Activated naive CD4-positive, alpha-beta T cell (primary cell): ENCODE results near the gene PLP1.

Experiments used
- DNase-seq, 4 experiments: peaks; one replicate each; lab custom pipeline; 2025; lab: John Stamatoyannopoulos, UW

PLP1 gene

DNA sequence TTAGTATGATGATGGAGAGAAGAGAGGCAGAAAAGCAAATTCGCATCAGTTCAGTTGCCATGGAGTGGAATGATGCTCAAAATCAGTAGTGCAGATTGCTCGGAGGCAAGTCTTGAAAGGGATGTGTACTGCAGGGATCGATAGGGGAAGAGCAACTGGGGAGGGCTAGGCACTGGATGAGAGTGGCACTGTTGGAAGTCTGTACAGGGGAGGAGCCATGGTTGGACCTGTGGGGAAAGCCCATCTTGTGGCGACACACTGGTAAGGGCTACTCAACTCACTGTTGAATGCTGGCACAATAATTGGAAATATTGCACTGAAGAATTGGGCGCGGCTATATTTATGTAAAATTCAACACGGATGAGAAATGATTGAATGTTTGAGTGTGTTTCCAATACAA is 54.2 kb downstream of the PLP1 start:
- DNase-seq: no peak

DNA sequence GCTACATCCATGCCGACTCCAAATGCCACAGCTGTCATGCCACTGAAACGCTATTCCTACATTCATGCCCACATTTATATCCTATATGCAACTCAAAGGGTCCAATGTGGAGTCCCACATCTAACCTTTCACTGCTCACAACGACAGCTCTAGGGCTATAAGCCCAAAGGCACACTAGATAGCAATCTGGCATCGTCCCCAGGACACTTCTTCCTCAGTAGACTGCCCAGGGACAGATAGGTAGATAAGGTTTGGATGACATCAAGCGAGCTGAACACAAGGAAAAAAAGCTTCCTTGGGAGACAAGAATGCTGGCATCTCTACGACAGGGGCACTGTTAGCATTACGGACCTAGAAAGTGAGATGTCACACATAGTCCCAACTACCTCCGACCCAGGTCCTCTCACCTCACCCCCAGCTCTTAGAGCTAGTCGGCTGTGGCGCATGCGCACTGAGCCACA is 54.7 kb downstream of the PLP1 start:
- peak in 1 of 4 experiments; percentile 39 for DNase-seq

DNA sequence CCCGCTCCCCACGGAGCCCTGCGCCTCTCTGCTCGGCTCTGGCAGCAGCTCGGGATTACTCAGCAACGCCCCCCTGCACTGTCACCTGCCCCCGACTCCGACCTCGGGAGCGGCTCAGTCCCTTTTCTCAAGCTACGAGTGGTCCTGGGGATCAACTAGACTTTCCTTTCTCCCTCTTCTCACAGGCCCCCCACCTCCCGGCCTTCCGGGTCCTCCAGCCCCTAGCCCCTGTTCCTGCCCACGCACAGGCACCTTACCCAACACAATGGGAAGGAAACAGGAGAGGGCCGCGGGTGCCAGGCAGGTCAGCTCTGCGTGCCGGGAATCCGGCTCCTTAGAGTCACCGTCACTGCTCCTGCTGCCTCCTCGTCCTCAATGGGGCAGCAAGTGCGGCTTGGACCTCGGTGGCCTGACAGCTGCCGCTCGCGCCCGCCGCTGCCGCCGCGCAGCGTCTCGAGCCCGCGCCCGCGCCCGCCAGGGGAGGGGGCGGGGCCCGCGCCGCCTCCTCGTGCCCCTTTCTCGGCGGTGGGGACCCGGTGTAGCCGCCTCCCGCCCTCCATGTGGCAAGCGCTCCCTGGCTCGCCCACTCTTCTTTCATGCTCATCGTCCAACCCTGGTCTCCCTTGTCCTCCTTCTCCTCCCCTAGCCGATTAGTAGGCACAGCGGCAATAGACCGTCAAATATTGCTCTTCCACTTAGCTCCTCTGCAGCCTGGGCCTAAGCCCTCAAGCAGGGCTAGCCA is 55.3 kb downstream of the PLP1 start, which contains the start of gene RAB9B:
Gene RAB9B (minus strand): TSS at position 455 of the 742 bp plus-strand sequence. CDS start 6,473 bp downstream, outside the sequence.
- DNase-seq: peak in 3 of 4 experiments; percentile 5 to 55 (median 10)

DNA sequence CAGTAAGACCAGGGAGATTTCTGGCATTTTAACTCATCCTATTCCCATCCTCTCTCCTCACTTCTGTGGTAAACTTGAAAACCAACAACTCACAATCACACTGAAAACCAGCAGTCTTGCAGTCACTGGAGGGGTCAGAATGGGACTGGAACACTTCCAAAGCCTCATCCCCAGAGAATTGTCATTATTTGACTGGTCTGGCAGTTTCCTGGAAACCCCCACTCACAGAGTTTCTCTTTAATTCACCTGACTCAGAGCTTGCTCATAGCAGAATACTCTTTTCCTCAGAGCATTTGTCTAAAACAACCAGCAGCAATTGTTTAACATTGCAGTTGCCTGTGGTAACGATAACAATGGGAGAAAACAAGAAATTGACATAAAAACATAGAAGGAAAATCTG is 62.8 kb downstream of the PLP1 start:
- no peak for DNase-seq
